GM21737 (cell line): ENCODE results near the gene DNM2.

Experiments used
- ATAC-seq: cut with Tn5 transposase; IDR thresholded peaks from one replicate; pipeline ENCODE4 v1.9.1; 2021; ENCODE audit warnings: mild to moderate bottlenecking, moderate library complexity; ENCODE audit not compliant: unreplicated experiment

Gene DNM2

GRCh38 chr19:10769533-10770491 lies 51.9 kb downstream of the DNM2 start:
- no peak for ATAC-seq

GRCh38 chr19:10773969-10774368 lies 56.1 kb downstream of the DNM2 start:
- ATAC-seq: no peak

GRCh38 chr19:10774893-10775292 lies 57.0 kb downstream of the DNM2 start:
- ATAC-seq: no peak

- ATAC-seq: no peak
These were observed 59.2 kb downstream of the DNM2 start for GRCh38 chr19:10776900-10777650.

- ATAC-seq: no peak
These were observed 62.5 kb downstream of the DNM2 start for GRCh38 chr19:10780368-10780767.

GRCh38 chr19:10782795-10783194 lies 64.9 kb downstream of the DNM2 start:
- ATAC-seq: no peak

GRCh38 chr19:10784257-10784656 lies 66.4 kb downstream of the DNM2 start:
- ATAC-seq: no peak

GRCh38 chr19:10788146-10788545 lies 70.3 kb downstream of the DNM2 start:
- ATAC-seq: no peak

- ATAC-seq: no peak
These were observed 72.0 kb downstream of the DNM2 start for GRCh38 chr19:10789866-10790265.

GRCh38 chr19:10796653-10797052 lies 78.8 kb downstream of the DNM2 start:
- no peak for ATAC-seq

GRCh38 chr19:10797078-10797477 lies 79.2 kb downstream of the DNM2 start:
- no peak for ATAC-seq

GRCh38 chr19:10797541-10798256 lies 79.8 kb downstream of the DNM2 start:
- no peak for ATAC-seq

- no peak for ATAC-seq
These were observed 82.6 kb downstream of the DNM2 start for GRCh38 chr19:10800488-10800887.

GRCh38 chr19:10802479-10802878 lies 84.6 kb downstream of the DNM2 start:
- no peak for ATAC-seq

- ATAC-seq: no peak
These were observed 85.4 kb downstream of the DNM2 start for GRCh38 chr19:10803252-10803651.

GRCh38 chr19:10805065-10805757 lies 87.3 kb downstream of the DNM2 start:
- no peak for ATAC-seq

GRCh38 chr19:10805758-10806247 lies 87.9 kb downstream of the DNM2 start:
- ATAC-seq: no peak

GRCh38 chr19:10808937-10809649 lies 91.2 kb downstream of the DNM2 start:
- no peak for ATAC-seq

GRCh38 chr19:10809651-10810285 lies 91.9 kb downstream of the DNM2 start:
- no peak for ATAC-seq
